WTC11 (cell line): ENCODE measurements around the gene MOXD1.

Source experiments
- ATF1 ChIP-seq: sonication (generic); formaldehyde crosslinking; IDR thresholded peaks from 2 replicates; pipeline ENCODE4 v1.8.1; 2023; ENCODE audit warnings: mild to moderate bottlenecking, moderate library complexity, missing genetic modification reagents
- CTCF ChIP-seq: fragments of 200-600 bp; IDR thresholded peaks from 2 replicates; pipeline ENCODE4 v1.8.0; 2022; ENCODE audit warnings: antibody characterized with exemption
- FOXP1 ChIP-seq: sonication (generic); formaldehyde crosslinking; IDR thresholded peaks from 2 replicates; pipeline ENCODE4 v1.8.0; 2022; ENCODE audit warnings: missing genetic modification reagents, mild to moderate bottlenecking, moderate library complexity, borderline replicate concordance
- KAT7 ChIP-seq: sonication (generic); formaldehyde crosslinking; IDR thresholded peaks from 2 replicates; pipeline ENCODE4 v1.8.1; 2023; ENCODE audit warnings: missing genetic modification reagents, mild to moderate bottlenecking, borderline replicate concordance
- SMAD4 ChIP-seq: sonication (generic); formaldehyde crosslinking; IDR thresholded peaks from 2 replicates; pipeline ENCODE4 v1.8.0; 2022; ENCODE audit warnings: mild to moderate bottlenecking, missing genetic modification reagents

- TF ChIP-seq SMAD4 (no peak), KAT7 (CRISPR knock-in tag) (no peak), FOXP1 (CRISPR knock-in tag) (no peak), CTCF (no peak), ATF1 (CRISPR knock-in tag) (no peak)
These were observed 114.2 kb downstream of the MOXD1 start for GRCh38 chr6:132287101-132287500.
